Measurements from ENCODE around the gene SDHA.

The SDHA gene

GRCh38 chr5:217494-218456, at the start of gene SDHA, which contains the start of gene CCDC127:
Gene SDHA, plus strand, starts transcription at chr5:218320. Its CDS starts 36 bp downstream, at chr5:218356.
Gene CCDC127, minus strand, starts transcription at chr5:218153. Its CDS starts 1,304 bp downstream, at chr5:216849.
- peak; percentile 100 for DNase-seq

- peak; percentile 21 for DNase-seq
Measured at GRCh38 chr5:169071-169727, 48.9 kb upstream of the SDHA start.

- DNase-seq, result peak; percentile 32
Measured at GRCh38 chr5:169728-170094, 48.4 kb upstream of the SDHA start.

GRCh38 chr5:170971-171800, 46.9 kb upstream of the SDHA start:
- peak; percentile 23 for DNase-seq

- peak; percentile 49 for DNase-seq
Measured at GRCh38 chr5:171801-172331, 46.3 kb upstream of the SDHA start.

GRCh38 chr5:172421-172820, 45.7 kb upstream of the SDHA start:
- peak; percentile 13 for DNase-seq

- DNase-seq, result no peak
Measured at GRCh38 chr5:172841-173251, 45.3 kb upstream of the SDHA start.

- no peak for DNase-seq
Measured at GRCh38 chr5:173392-174290, 44.5 kb upstream of the SDHA start.

- no peak for DNase-seq
Measured at GRCh38 chr5:174291-174600, 43.9 kb upstream of the SDHA start.

- DNase-seq, result no peak
Measured at GRCh38 chr5:174876-175465, 43.1 kb upstream of the SDHA start.

- no peak for DNase-seq
Measured at GRCh38 chr5:176296-176823, 41.8 kb upstream of the SDHA start.

- DNase-seq, result no peak
Measured at GRCh38 chr5:178110-178509, 40.0 kb upstream of the SDHA start.

GRCh38 chr5:179401-179800, 38.7 kb upstream of the SDHA start:
- DNase-seq, result no peak

GRCh38 chr5:180286-180918, 37.7 kb upstream of the SDHA start:
- no peak for DNase-seq

- no peak for DNase-seq
Measured at GRCh38 chr5:181160-181559, 37.0 kb upstream of the SDHA start.

- no peak for DNase-seq
Measured at GRCh38 chr5:181566-181965, 36.6 kb upstream of the SDHA start.

GRCh38 chr5:182126-182525, 36.0 kb upstream of the SDHA start:
- DNase-seq, result no peak

GRCh38 chr5:184471-184870, 33.6 kb upstream of the SDHA start:
- no peak for DNase-seq

- no peak for DNase-seq
Measured at GRCh38 chr5:185095-186070, 32.7 kb upstream of the SDHA start.

All from 8988T (cell line).